SK-N-SH (cell line): ENCODE results near the gene CNTN4. TPM values are rescaled to one million over a fixed set of nuclear protein-coding genes. Genes with fewer than 3 reads are reported as not detected.
"Not testable (repeated sequence)": the region's sequence is repeated elsewhere in the genome, so short reads cannot be mapped to it uniquely, and the experiment has no call there.

Experiments
- CTCF ChIA-PET: fragments of 300-600, 350-600 bp; formaldehyde crosslinking; extraction: SDS; loops from one replicate; lab custom pipeline; 2021; lab: Yijun Ruan, JAX
- POLR2A ChIA-PET: fragments of 350-600 bp; sonication (Branson Sonifier 250); formaldehyde crosslinking; extraction: SDS; loops from one replicate; lab custom pipeline; 2020; ENCODE audit warnings: antibody characterized with exemption, inconsistent platforms; lab: Yijun Ruan, JAX
- DNase-seq: peaks from one replicate; pipeline ENCODE4 v3.0.0; 2012
- H2AFZ ChIP-seq: fragments of 200-600 bp; sonication (generic); 2 replicates; pipeline ENCODE4 v1.8.1; 2016; ENCODE audit warnings: antibody characterized with exemption, mild to moderate bottlenecking, low read depth
- H3F3A ChIP-seq: fragments of 200-600 bp; sonication (generic); replicated peaks from 2 replicates; pipeline ENCODE3; 2016; ENCODE audit warnings: antibody characterized with exemption, mild to moderate bottlenecking; ENCODE audit not compliant: insufficient read depth
- H3K27ac ChIP-seq, 2 experiments: fragments of 200-500 bp in 1 of 2; fragments of 200-600 bp in 1 of 2; sonication (Bioruptor generic) in 1 of 2; sonication (generic), shearing (Covaris generic) in 1 of 2; 2 replicates each; pipeline versions ENCODE4 v1.5.1 to v1.6.1; 2014 to 2016; ENCODE audit warnings: low read depth in 2 of 2, inconsistent platforms in 1 of 2, low read length in 1 of 2, mild to moderate bottlenecking in 1 of 2, mixed read lengths in 1 of 2
- H3K27me3 ChIP-seq: fragments of 200-600 bp; sonication (generic), shearing (Covaris generic); 2 replicates; pipeline ENCODE4 v1.6.1; 2016; ENCODE audit warnings: mixed run types; ENCODE audit not compliant: insufficient read depth
- H3K36me3 ChIP-seq, 2 experiments: fragments of 200-500 bp in 1 of 2; fragments of 200-600 bp in 1 of 2; sonication (Bioruptor generic) in 1 of 2; sonication (generic) in 1 of 2; replicated peaks in 1 of 2; 2 replicates each; pipeline versions ENCODE3 to v1.5.1; 2014 to 2016; ENCODE audit warnings: low read length in 1 of 2, mild to moderate bottlenecking in 1 of 2; ENCODE audit not compliant: insufficient read depth in 2 of 2, control insufficient read depth in 1 of 2
- H3K4me1 ChIP-seq, 2 experiments: fragments of 200-500 bp in 1 of 2; fragments of 200-600 bp in 1 of 2; sonication (Bioruptor generic) in 1 of 2; sonication (generic), shearing (Covaris generic) in 1 of 2; 2 replicates each; pipeline versions ENCODE4 v1.5.1 to v1.6.1; 2014 to 2016; ENCODE audit warnings: low read depth in 1 of 2, low read length in 1 of 2, mixed run types in 1 of 2; ENCODE audit not compliant: insufficient read depth in 2 of 2, control insufficient read depth in 1 of 2
- H3K4me2 ChIP-seq: fragments of 200-600 bp; sonication (generic), shearing (Covaris generic); 2 replicates; pipeline ENCODE4 v1.6.1; 2017; ENCODE audit warnings: mixed run types
- H3K4me3 ChIP-seq, 2 experiments: fragments of 200-500 bp in 1 of 2; fragments of 200-600 bp in 1 of 2; sonication (Bioruptor generic) in 1 of 2; sonication (generic), shearing (Covaris generic) in 1 of 2; 2 replicates each; pipeline versions ENCODE4 v1.5.1 to v1.8.1; 2014 to 2016; ENCODE audit warnings: low read depth in 2 of 2, inconsistent platforms in 1 of 2, low read length in 1 of 2, mild to moderate bottlenecking in 1 of 2, mixed read lengths in 1 of 2, moderate library complexity in 1 of 2
- H3K79me2 ChIP-seq: fragments of 200-600 bp; sonication (generic); 2 replicates; pipeline ENCODE4 v1.8.1; 2017; ENCODE audit warnings: mild to moderate bottlenecking; ENCODE audit not compliant: insufficient read depth
- H3K9ac ChIP-seq: fragments of 200-600 bp; sonication (generic); 2 replicates; pipeline ENCODE4 v1.6.1; 2017; ENCODE audit warnings: mixed run types
- H3K9me2 ChIP-seq: fragments of 200-600 bp; sonication (generic); 2 replicates; pipeline ENCODE4 v1.6.1; 2017; ENCODE audit warnings: mixed run types
- H3K9me3 ChIP-seq: fragments of 200-600 bp; sonication (generic); 2 replicates; pipeline ENCODE4 v1.6.1; 2017; ENCODE audit warnings: mixed run types, mild to moderate bottlenecking, moderate library complexity
- H4K20me1 ChIP-seq: fragments of 200-600 bp; sonication (generic); 2 replicates; pipeline ENCODE4 v1.6.1; 2017; ENCODE audit warnings: mild to moderate bottlenecking, mixed run types; ENCODE audit not compliant: insufficient read depth
- CHD2 ChIP-seq: fragments of 150-350 bp; IDR thresholded peaks from 2 replicates; pipeline ENCODE4 v1.6.1; 2018; ENCODE audit warnings: low read length; ENCODE audit not compliant: partially characterized antibody
- ELF1 ChIP-seq: IDR thresholded peaks from 2 replicates; pipeline ENCODE4 v1.4.0; 2012
- GABPA ChIP-seq: IDR thresholded peaks from 2 replicates; pipeline ENCODE4 v1.4.0; 2012; ENCODE audit warnings: low read depth, mild to moderate bottlenecking
- NRF1 ChIP-seq: IDR thresholded peaks from 2 replicates; pipeline ENCODE4 v1.6.1; 2012; ENCODE audit warnings: low read depth, mild to moderate bottlenecking, low read length
- POLR2AphosphoS5 ChIP-seq: IDR thresholded peaks from 2 replicates; pipeline ENCODE4 v1.6.1; 2012; ENCODE audit warnings: low read depth, low read length
- RAD21 ChIP-seq: IDR thresholded peaks from 2 replicates; pipeline ENCODE4 v1.6.1; 2012; ENCODE audit warnings: mild to moderate bottlenecking, low read length
- SMC3 ChIP-seq: IDR thresholded peaks from 2 replicates; pipeline ENCODE4 v1.6.1; 2012; ENCODE audit warnings: low read depth, low read length, improper control_type of control experiment
- YY1 ChIP-seq: IDR thresholded peaks from 2 replicates; pipeline ENCODE4 v1.4.0; 2012; ENCODE audit warnings: low read depth, mild to moderate bottlenecking
- WGBS: methylation state at CpG from one replicate; pipeline ENCODE4 v1.1.6; 2017; ENCODE audit warnings: low lambda C conversion rate; 5-methylcytosine and 5-hydroxymethylcytosine counted together
- polyA plus RNA-seq, 3 experiments: library from polyadenylated mRNA; depleted of rRNA; stranded (reverse); fragments of >200 nt; gene quantifications; 2 replicates each; pipeline ENCODE4 v1.2.3, GENCODE V29; 2012
- TF ChIP-seq, protein P1 (sequence below): IDR thresholded peaks from 2 replicates; pipeline ENCODE4; 2012

Gene CNTN4
- polyA plus RNA-seq, 1 of the 3 experiments (the other 2 are of a cell fraction) = 0.12 TPM

DNA sequence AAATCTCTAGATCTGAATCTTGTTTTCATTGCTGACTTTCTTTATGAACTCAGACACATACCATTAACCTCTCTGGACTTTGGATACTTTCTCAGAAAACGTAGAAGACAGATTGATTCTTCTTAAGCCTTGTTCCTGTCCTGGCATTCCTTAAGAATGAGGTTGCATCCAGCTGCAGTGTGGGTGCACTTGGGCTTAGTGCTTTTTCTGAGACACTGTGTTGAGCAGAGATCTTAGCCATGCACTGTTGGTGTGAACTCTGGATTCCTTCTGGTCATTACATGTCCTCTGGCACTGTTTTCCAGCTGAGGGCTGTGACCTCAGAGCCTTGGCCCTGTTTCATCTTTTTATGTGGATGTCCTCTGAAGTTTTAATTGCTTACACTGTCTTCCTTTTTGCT is 428.3 kb downstream of the CNTN4 start:
- Histone ChIP-seq H3K4me2 (no peak overlapping the region), H3K36me3 (no peaks in the 10 kb centered on the region), H2AFZ (no peak overlapping the region), H4K20me1 (no peaks in the 10 kb centered on the region), H3K27me3 (no peaks in the 10 kb centered on the region), H3K79me2 (no peaks in the 10 kb centered on the region), H3K27ac (no peak overlapping the region; a peak in 1 of 4 replicates), H3K9me2 (no peaks in the 10 kb centered on the region), H3K9me3 (no peaks in the 10 kb centered on the region), H3F3A (no peaks in the 10 kb centered on the region), H3K9ac (no peak overlapping the region), H3K4me1 (peaks cover 0 to 6% of the 10 kb centered on the region in 2 experiments; a peak in 2 of 4 replicates), H3K4me3 (no peak overlapping the region)
- TF ChIP-seq RAD21 (no peak), YY1 (no peak), CHD2 (no peak), GABPA (no peak), SMC3 (no peak), ELF1 (no peak), NRF1 (no peak), POLR2AphosphoS5 (no peak)
- TF ChIP-seq, protein P1, sequence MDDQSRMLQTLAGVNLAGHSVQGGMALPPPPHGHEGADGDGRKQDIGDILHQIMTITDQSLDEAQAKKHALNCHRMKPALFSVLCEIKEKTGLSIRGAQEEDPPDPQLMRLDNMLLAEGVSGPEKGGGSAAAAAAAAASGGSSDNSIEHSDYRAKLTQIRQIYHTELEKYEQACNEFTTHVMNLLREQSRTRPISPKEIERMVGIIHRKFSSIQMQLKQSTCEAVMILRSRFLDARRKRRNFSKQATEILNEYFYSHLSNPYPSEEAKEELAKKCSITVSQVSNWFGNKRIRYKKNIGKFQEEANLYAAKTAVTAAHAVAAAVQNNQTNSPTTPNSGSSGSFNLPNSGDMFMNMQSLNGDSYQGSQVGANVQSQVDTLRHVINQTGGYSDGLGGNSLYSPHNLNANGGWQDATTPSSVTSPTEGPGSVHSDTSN = no peak
- WGBS = 24% methylated on average over 1 of the region's 1 CpG
- ChIA-PET CTCF (no interaction called here), POLR2A (no interaction called here)
- no peak for DNase-seq

GRCh38 chr3:2527328-2527727 is 428.7 kb downstream of the CNTN4 start:
- H3K9ac ChIP-seq, H3K36me3 ChIP-seq, DNase-seq, H3K9me3 ChIP-seq, H2AFZ ChIP-seq, H3K79me2 ChIP-seq, H3F3A ChIP-seq, H3K4me2 ChIP-seq, POLR2A ChIA-PET, H3K27me3 ChIP-seq, H3K27ac ChIP-seq, H3K4me1 ChIP-seq, H4K20me1 ChIP-seq, H3K9me2 ChIP-seq, CTCF ChIA-PET, H3K4me3 ChIP-seq: not testable (repeated sequence)
- WGBS = 26% methylated on average over 8 of the region's 8 CpGs

- H3K9me2 ChIP-seq, H3F3A ChIP-seq, H3K27me3 ChIP-seq, H3K36me3 ChIP-seq, H2AFZ ChIP-seq, H3K79me2 ChIP-seq, H3K27ac ChIP-seq, H3K4me1 ChIP-seq, H3K4me2 ChIP-seq, H3K9me3 ChIP-seq, DNase-seq, H3K9ac ChIP-seq, H4K20me1 ChIP-seq, POLR2A ChIA-PET, H3K4me3 ChIP-seq: not testable (repeated sequence)
- CTCF ChIA-PET = interaction anchor here (1.0 kb wide), 1 partner anchor 387 kb away, joined by 3 read pairs; no protein-coding TSS in a partner anchor
- WGBS = 33% methylated on average over 6 of the region's 6 CpGs
Measured at GRCh38 chr3:2534767-2535166, 436.1 kb downstream of the CNTN4 start.
